ENCODE data around the gene PRM2.

PRM2 gene

GRCh38 chr16:11276143-11276895 lies at the start of gene PRM2:
PRM2 (minus strand) TSS chr16:11276480; CDS start chr16:11276370, 110 bp downstream.
- H3K36me3 ChIP-seq (ENCODE audit: control insufficient read depth, insufficient read depth, low read length, severe bottlenecking) = no peaks in the 10 kb centered on the region
- no peak for DNase-seq (ENCODE audit: low read depth)
- H3K4me1 ChIP-seq (ENCODE audit: control insufficient read depth, insufficient read depth, low read length) = no peaks in the 10 kb centered on the region
- no peak within 1 kb of the TSS for H3K4me3 ChIP-seq (ENCODE audit: low read length)
- H3K9me3 ChIP-seq (ENCODE audit: control insufficient read depth, low read length) = peaks cover 4% of the 10 kb centered on the region
- no peak within 1 kb of the TSS for H3K9ac ChIP-seq (ENCODE audit: low read length)
- H3K27me3 ChIP-seq (replicated peaks; ENCODE audit: control insufficient read depth, insufficient read depth, low read length) = peaks cover 35% of the 10 kb centered on the region

GRCh38 chr16:11325404-11326083 lies 49.3 kb upstream of the PRM2 start:
- Histone ChIP-seq H3K9me3 (ENCODE audit: control insufficient read depth, low read length) (no peaks in the 10 kb centered on the region), H3K9ac (ENCODE audit: low read length) (no peak overlapping the region)
- DNase-seq (ENCODE audit: low read depth) = no peak

GRCh38 chr16:11323551-11324336 lies 47.5 kb upstream of the PRM2 start:
- no peaks in the 10 kb centered on the region for H3K9me3 ChIP-seq (ENCODE audit: control insufficient read depth, low read length)
- no peak overlapping the region for H3K9ac ChIP-seq (ENCODE audit: low read length)
- no peaks in the 10 kb centered on the region for H3K36me3 ChIP-seq (ENCODE audit: control insufficient read depth, insufficient read depth, low read length, severe bottlenecking)

More at GRCh38 chr16:11325404-11326083, 49.3 kb upstream of the PRM2 start:
- peaks cover 22% of the 10 kb centered on the region for H3K4me1 ChIP-seq (ENCODE audit: control insufficient read depth, insufficient read depth, low read length)
- no peaks in the 10 kb centered on the region for H3K36me3 ChIP-seq (ENCODE audit: control insufficient read depth, insufficient read depth, low read length, severe bottlenecking)
- no peaks in the 10 kb centered on the region for H3K27me3 ChIP-seq (replicated peaks; ENCODE audit: control insufficient read depth, insufficient read depth, low read length)
- no peak overlapping the region for H3K4me3 ChIP-seq (ENCODE audit: low read length)

GRCh38 chr16:11322823-11323222 lies 46.5 kb upstream of the PRM2 start:
- H3K4me1 ChIP-seq (ENCODE audit: control insufficient read depth, insufficient read depth, low read length) = peaks cover 3% of the 10 kb centered on the region
- no peaks in the 10 kb centered on the region for H3K27me3 ChIP-seq (replicated peaks; ENCODE audit: control insufficient read depth, insufficient read depth, low read length)
- no peak overlapping the region for H3K9ac ChIP-seq (ENCODE audit: low read length)
- H3K4me3 ChIP-seq (ENCODE audit: low read length) = no peak overlapping the region
- DNase-seq (ENCODE audit: low read depth) = no peak
- H3K9me3 ChIP-seq (ENCODE audit: control insufficient read depth, low read length) = no peaks in the 10 kb centered on the region
- no peaks in the 10 kb centered on the region for H3K36me3 ChIP-seq (ENCODE audit: control insufficient read depth, insufficient read depth, low read length, severe bottlenecking)

More at GRCh38 chr16:11323551-11324336, 47.5 kb upstream of the PRM2 start:
- Histone ChIP-seq H3K4me3 (ENCODE audit: low read length) (no peak overlapping the region), H3K4me1 (ENCODE audit: control insufficient read depth, insufficient read depth, low read length) (peaks cover 11% of the 10 kb centered on the region), H3K27me3 (replicated peaks; ENCODE audit: control insufficient read depth, insufficient read depth, low read length) (no peaks in the 10 kb centered on the region)
- no peak for DNase-seq (ENCODE audit: low read depth)

GRCh38 chr16:11321662-11322061 lies 45.4 kb upstream of the PRM2 start:
- no peaks in the 10 kb centered on the region for H3K9me3 ChIP-seq (ENCODE audit: control insufficient read depth, low read length)
- H3K9ac ChIP-seq (ENCODE audit: low read length) = no peak overlapping the region
- DNase-seq (ENCODE audit: low read depth) = no peak
- no peaks in the 10 kb centered on the region for H3K36me3 ChIP-seq (ENCODE audit: control insufficient read depth, insufficient read depth, low read length, severe bottlenecking)
- no peak overlapping the region for H3K4me3 ChIP-seq (ENCODE audit: low read length)
- no peaks in the 10 kb centered on the region for H3K27me3 ChIP-seq (replicated peaks; ENCODE audit: control insufficient read depth, insufficient read depth, low read length)
- no peaks in the 10 kb centered on the region for H3K4me1 ChIP-seq (ENCODE audit: control insufficient read depth, insufficient read depth, low read length)

GRCh38 chr16:11320170-11320569 lies 43.9 kb upstream of the PRM2 start:
- no peaks in the 10 kb centered on the region for H3K4me1 ChIP-seq (ENCODE audit: control insufficient read depth, insufficient read depth, low read length)
- no peak overlapping the region for H3K9ac ChIP-seq (ENCODE audit: low read length)
- no peaks in the 10 kb centered on the region for H3K27me3 ChIP-seq (replicated peaks; ENCODE audit: control insufficient read depth, insufficient read depth, low read length)
- no peaks in the 10 kb centered on the region for H3K9me3 ChIP-seq (ENCODE audit: control insufficient read depth, low read length)
- no peaks in the 10 kb centered on the region for H3K36me3 ChIP-seq (ENCODE audit: control insufficient read depth, insufficient read depth, low read length, severe bottlenecking)
- no peak overlapping the region for H3K4me3 ChIP-seq (ENCODE audit: low read length)
- no peak for DNase-seq (ENCODE audit: low read depth)

GRCh38 chr16:11319529-11320146 lies 43.4 kb upstream of the PRM2 start:
- no peak overlapping the region for H3K4me3 ChIP-seq (ENCODE audit: low read length)
- no peak overlapping the region for H3K9ac ChIP-seq (ENCODE audit: low read length)
- no peaks in the 10 kb centered on the region for H3K36me3 ChIP-seq (ENCODE audit: control insufficient read depth, insufficient read depth, low read length, severe bottlenecking)
- H3K9me3 ChIP-seq (ENCODE audit: control insufficient read depth, low read length) = no peaks in the 10 kb centered on the region
- DNase-seq (ENCODE audit: low read depth) = peak; percentile 33
- H3K27me3 ChIP-seq (replicated peaks; ENCODE audit: control insufficient read depth, insufficient read depth, low read length) = no peaks in the 10 kb centered on the region
- H3K4me1 ChIP-seq (ENCODE audit: control insufficient read depth, insufficient read depth, low read length) = no peaks in the 10 kb centered on the region

- Histone ChIP-seq H3K9ac (ENCODE audit: low read length) (no peak overlapping the region), H3K9me3 (ENCODE audit: control insufficient read depth, low read length) (no peaks in the 10 kb centered on the region)
- no peak for DNase-seq (ENCODE audit: low read depth)
Measured at GRCh38 chr16:11318817-11319216, 42.5 kb upstream of the PRM2 start.

GRCh38 chr16:11316331-11317015 lies 40.2 kb upstream of the PRM2 start:
- H3K27me3 ChIP-seq (replicated peaks; ENCODE audit: control insufficient read depth, insufficient read depth, low read length) = no peaks in the 10 kb centered on the region

More at GRCh38 chr16:11318817-11319216, 42.5 kb upstream of the PRM2 start:
- Histone ChIP-seq H3K27me3 (replicated peaks; ENCODE audit: control insufficient read depth, insufficient read depth, low read length) (no peaks in the 10 kb centered on the region), H3K4me3 (ENCODE audit: low read length) (no peak overlapping the region), H3K4me1 (ENCODE audit: control insufficient read depth, insufficient read depth, low read length) (no peaks in the 10 kb centered on the region), H3K36me3 (ENCODE audit: control insufficient read depth, insufficient read depth, low read length, severe bottlenecking) (no peaks in the 10 kb centered on the region)

GRCh38 chr16:11315510-11315909 lies 39.2 kb upstream of the PRM2 start:
- no peaks in the 10 kb centered on the region for H3K9me3 ChIP-seq (ENCODE audit: control insufficient read depth, low read length)
- no peak for DNase-seq (ENCODE audit: low read depth)
- no peak overlapping the region for H3K4me3 ChIP-seq (ENCODE audit: low read length)
- no peaks in the 10 kb centered on the region for H3K27me3 ChIP-seq (replicated peaks; ENCODE audit: control insufficient read depth, insufficient read depth, low read length)
- no peak overlapping the region for H3K9ac ChIP-seq (ENCODE audit: low read length)
- peaks cover 8% of the 10 kb centered on the region for H3K4me1 ChIP-seq (ENCODE audit: control insufficient read depth, insufficient read depth, low read length)
- H3K36me3 ChIP-seq (ENCODE audit: control insufficient read depth, insufficient read depth, low read length, severe bottlenecking) = no peaks in the 10 kb centered on the region

More at GRCh38 chr16:11316331-11317015, 40.2 kb upstream of the PRM2 start:
- H3K9ac ChIP-seq (ENCODE audit: low read length) = no peak overlapping the region
- H3K4me3 ChIP-seq (ENCODE audit: low read length) = no peak overlapping the region
- H3K4me1 ChIP-seq (ENCODE audit: control insufficient read depth, insufficient read depth, low read length) = peaks cover 8% of the 10 kb centered on the region
- H3K9me3 ChIP-seq (ENCODE audit: control insufficient read depth, low read length) = no peaks in the 10 kb centered on the region
- DNase-seq (ENCODE audit: low read depth) = no peak
- no peaks in the 10 kb centered on the region for H3K36me3 ChIP-seq (ENCODE audit: control insufficient read depth, insufficient read depth, low read length, severe bottlenecking)
